Lower leg skin (tissue), 3 donors: ENCODE results near the gene ZFP14.

Experiments
- CTCF ChIP-seq, 3 donors: fragments of 450-650 bp; IDR thresholded peaks; one replicate each; pipeline ENCODE4 v1.5.1; 2016; ENCODE audit warnings: antibody characterized with exemption in 3 of 3, mild to moderate bottlenecking in 3 of 3, moderate library complexity in 2 of 3
- POLR2A ChIP-seq, 2 donors: fragments of 450-650 bp; IDR thresholded peaks; one replicate each; pipeline ENCODE4 v1.6.1; 2016 to 2017; ENCODE audit warnings: antibody characterized with exemption in 2 of 2, mild to moderate bottlenecking in 1 of 2, moderate library complexity in 1 of 2

GRCh38 chr19:36379510-36379819 lies 464 bp upstream of the ZFP14 start:
- TF ChIP-seq CTCF (IDR thresholded peaks at IDR 0.05), result no peak
- TF ChIP-seq POLR2A (IDR thresholded peaks at IDR 0.05), result no peak
